ENCODE data around the gene DONSON. TPM values are rescaled to one million over a fixed set of nuclear protein-coding genes. Genes with fewer than 3 reads are reported as not detected.

Gene DONSON
- total and polyA plus RNA-seq, 2 donors: 18.3 to 37.6 TPM

DNA sequence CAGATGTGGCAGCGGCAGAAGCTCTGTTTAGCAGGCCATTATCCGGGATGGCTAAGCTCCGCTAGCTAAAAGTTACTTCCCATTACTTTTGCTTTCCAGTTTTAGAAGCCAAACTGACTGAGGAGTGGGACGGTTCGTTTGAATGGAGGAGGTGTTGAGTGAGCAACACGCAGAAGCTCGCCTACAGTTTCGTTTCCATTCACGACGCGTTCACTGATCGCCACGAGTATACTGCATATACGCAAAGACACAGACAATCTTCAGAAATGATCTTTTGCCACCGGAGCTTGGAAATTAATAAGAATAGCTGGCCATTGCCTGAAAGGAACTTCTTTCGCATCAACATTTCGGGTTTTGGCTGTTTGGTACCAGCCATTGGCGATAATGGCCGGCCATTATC, 31.0 kb downstream of the DONSON start:
- H3K27me3 ChIP-seq (ENCODE audit: control insufficient read depth in 2 of 2, insufficient read depth in 1 of 2, low read length in 1 of 2): no peaks in the 10 kb centered on the region
- over 99% methylated on average over 19 of the region's 19 CpGs for WGBS
- H3K36me3 ChIP-seq (ENCODE audit: control insufficient read depth in 2 of 2, insufficient read depth in 2 of 2, low read length in 1 of 2): peaks cover 47 to 94% of the 10 kb centered on the region in 2 donors
- H3K27ac ChIP-seq (ENCODE audit: low read depth in 1 of 2, low read length in 1 of 2): no peak overlapping the region
- peaks cover 0 to 2% of the 10 kb centered on the region in 2 donors for H3K4me1 ChIP-seq (ENCODE audit: control insufficient read depth in 2 of 2, insufficient read depth in 2 of 2, low read length in 2 of 2)
- no peak for DNase-seq (ENCODE audit: low read depth in 6 of 9, low spot score in 9 of 9)
- no peak overlapping the region for H3K4me3 ChIP-seq (ENCODE audit: low read length in 2 of 2)
- no peaks in the 10 kb centered on the region for H3K9me3 ChIP-seq (ENCODE audit: control insufficient read depth in 2 of 2, insufficient read depth in 1 of 2, low read length in 1 of 2)

DNA sequence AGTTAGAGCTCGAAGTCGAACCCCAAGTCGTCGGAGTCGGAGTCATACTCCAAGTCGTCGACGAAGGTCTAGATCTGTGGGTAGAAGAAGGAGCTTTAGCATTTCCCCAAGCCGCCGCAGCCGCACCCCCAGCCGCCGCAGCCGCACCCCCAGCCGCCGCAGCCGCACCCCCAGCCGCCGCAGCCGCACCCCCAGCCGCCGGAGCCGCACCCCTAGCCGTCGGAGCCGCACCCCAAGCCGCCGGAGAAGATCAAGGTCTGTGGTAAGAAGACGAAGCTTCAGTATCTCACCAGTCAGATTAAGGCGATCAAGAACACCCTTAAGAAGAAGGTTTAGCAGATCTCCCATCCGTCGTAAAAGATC, 33.5 kb downstream of the DONSON start:
- Histone ChIP-seq H3K9me3 (ENCODE audit: control insufficient read depth in 2 of 2, insufficient read depth in 1 of 2, low read length in 1 of 2) (peaks cover 0 to 5% of the 10 kb centered on the region in 2 donors), H3K27ac (ENCODE audit: low read depth in 1 of 2, low read length in 1 of 2) (no peak overlapping the region), H3K4me3 (ENCODE audit: low read length in 2 of 2) (no peak overlapping the region), H3K4me1 (ENCODE audit: control insufficient read depth in 2 of 2, insufficient read depth in 2 of 2, low read length in 2 of 2) (peaks cover 0 to 2% of the 10 kb centered on the region in 2 donors), H3K27me3 (ENCODE audit: control insufficient read depth in 2 of 2, insufficient read depth in 1 of 2, low read length in 1 of 2) (no peaks in the 10 kb centered on the region), H3K36me3 (ENCODE audit: control insufficient read depth in 2 of 2, insufficient read depth in 2 of 2, low read length in 1 of 2) (peaks cover 65 to 96% of the 10 kb centered on the region in 2 donors)
- no peak for DNase-seq (ENCODE audit: low read depth in 6 of 9, low spot score in 9 of 9)
- 98% methylated on average over 32 of the region's 32 CpGs for WGBS

DNA sequence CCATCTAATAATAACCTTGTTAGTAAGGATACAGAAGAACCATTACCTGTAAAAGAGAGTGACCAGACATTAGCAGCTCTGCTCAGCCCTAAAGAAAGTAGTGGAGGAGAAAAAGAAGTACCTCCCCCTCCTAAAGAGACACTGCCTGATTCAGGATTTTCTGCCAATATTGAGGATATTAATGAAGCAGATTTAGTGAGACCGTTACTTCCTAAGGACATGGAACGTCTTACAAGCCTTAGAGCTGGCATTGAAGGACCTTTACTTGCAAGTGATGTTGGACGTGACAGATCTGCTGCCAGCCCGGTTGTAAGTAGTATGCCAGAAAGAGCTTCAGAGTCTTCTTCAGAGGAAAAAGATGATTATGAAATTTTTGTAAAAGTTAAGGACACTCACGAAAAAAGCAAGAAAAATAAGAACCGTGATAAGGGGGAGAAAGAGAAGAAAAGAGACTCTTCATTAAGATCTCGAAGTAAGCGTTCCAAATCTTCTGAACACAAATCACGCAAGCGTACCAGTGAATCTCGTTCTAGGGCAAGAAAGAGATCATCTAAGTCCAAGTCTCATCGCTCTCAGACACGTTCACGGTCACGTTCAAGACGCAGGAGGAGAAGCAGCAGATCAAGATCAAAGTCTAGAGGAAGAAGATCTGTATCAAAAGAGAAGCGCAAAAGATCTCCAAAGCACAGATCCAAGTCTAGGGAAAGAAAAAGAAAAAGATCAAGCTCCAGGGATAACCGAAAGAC, 34.1 kb downstream of the DONSON start:
- Histone ChIP-seq H3K4me1 (ENCODE audit: control insufficient read depth in 2 of 2, insufficient read depth in 2 of 2, low read length in 2 of 2) (peaks cover 0 to 2% of the 10 kb centered on the region in 2 donors), H3K9me3 (ENCODE audit: control insufficient read depth in 2 of 2, insufficient read depth in 1 of 2, low read length in 1 of 2) (peaks cover 0 to 5% of the 10 kb centered on the region in 2 donors), H3K27ac (ENCODE audit: low read depth in 1 of 2, low read length in 1 of 2) (no peak overlapping the region), H3K36me3 (ENCODE audit: control insufficient read depth in 2 of 2, insufficient read depth in 2 of 2, low read length in 1 of 2) (peaks cover 66 to 96% of the 10 kb centered on the region in 2 donors), H3K4me3 (ENCODE audit: low read length in 2 of 2) (no peak overlapping the region), H3K27me3 (ENCODE audit: control insufficient read depth in 2 of 2, insufficient read depth in 1 of 2, low read length in 1 of 2) (no peaks in the 10 kb centered on the region)
- WGBS: 98% methylated on average over 18 of the region's 18 CpGs
- DNase-seq (ENCODE audit: low read depth in 6 of 9, low spot score in 9 of 9): no peak

DNA sequence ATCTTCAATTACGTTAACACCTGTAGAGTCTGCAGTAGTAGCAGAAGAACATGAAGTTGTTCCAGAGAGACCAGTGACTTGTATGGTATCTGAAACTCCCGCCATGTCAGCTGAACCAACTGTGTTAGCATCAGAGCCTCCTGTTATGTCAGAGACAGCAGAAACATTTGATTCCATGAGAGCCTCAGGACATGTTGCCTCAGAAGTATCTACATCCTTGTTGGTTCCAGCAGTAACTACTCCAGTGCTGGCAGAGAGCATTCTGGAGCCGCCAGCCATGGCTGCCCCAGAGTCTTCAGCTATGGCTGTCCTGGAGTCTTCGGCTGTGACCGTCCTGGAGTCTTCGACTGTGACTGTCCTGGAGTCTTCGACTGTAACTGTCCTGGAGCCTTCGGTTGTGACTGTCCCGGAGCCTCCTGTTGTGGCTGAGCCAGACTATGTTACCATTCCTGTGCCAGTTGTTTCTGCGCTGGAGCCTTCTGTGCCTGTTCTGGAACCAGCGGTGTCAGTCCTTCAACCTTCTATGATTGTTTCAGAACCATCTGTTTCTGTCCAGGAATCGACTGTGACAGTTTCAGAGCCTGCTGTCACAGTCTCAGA, 35.4 kb downstream of the DONSON start:
- peaks cover 66 to 90% of the 10 kb centered on the region in 2 donors for H3K36me3 ChIP-seq (ENCODE audit: control insufficient read depth in 2 of 2, insufficient read depth in 2 of 2, low read length in 1 of 2)
- H3K4me1 ChIP-seq (ENCODE audit: control insufficient read depth in 2 of 2, insufficient read depth in 2 of 2, low read length in 2 of 2): peaks cover 0 to 2% of the 10 kb centered on the region in 2 donors
- 99% methylated on average over 12 of the region's 12 CpGs for WGBS
- DNase-seq (ENCODE audit: low read depth in 6 of 9, low spot score in 9 of 9): no peak
- H3K4me3 ChIP-seq (ENCODE audit: low read length in 2 of 2): no peak overlapping the region
- no peaks in the 10 kb centered on the region for H3K27me3 ChIP-seq (ENCODE audit: control insufficient read depth in 2 of 2, insufficient read depth in 1 of 2, low read length in 1 of 2)
- no peak overlapping the region for H3K27ac ChIP-seq (ENCODE audit: low read depth in 1 of 2, low read length in 1 of 2)
- peaks cover 0 to 5% of the 10 kb centered on the region in 2 donors for H3K9me3 ChIP-seq (ENCODE audit: control insufficient read depth in 2 of 2, insufficient read depth in 1 of 2, low read length in 1 of 2)

DNA sequence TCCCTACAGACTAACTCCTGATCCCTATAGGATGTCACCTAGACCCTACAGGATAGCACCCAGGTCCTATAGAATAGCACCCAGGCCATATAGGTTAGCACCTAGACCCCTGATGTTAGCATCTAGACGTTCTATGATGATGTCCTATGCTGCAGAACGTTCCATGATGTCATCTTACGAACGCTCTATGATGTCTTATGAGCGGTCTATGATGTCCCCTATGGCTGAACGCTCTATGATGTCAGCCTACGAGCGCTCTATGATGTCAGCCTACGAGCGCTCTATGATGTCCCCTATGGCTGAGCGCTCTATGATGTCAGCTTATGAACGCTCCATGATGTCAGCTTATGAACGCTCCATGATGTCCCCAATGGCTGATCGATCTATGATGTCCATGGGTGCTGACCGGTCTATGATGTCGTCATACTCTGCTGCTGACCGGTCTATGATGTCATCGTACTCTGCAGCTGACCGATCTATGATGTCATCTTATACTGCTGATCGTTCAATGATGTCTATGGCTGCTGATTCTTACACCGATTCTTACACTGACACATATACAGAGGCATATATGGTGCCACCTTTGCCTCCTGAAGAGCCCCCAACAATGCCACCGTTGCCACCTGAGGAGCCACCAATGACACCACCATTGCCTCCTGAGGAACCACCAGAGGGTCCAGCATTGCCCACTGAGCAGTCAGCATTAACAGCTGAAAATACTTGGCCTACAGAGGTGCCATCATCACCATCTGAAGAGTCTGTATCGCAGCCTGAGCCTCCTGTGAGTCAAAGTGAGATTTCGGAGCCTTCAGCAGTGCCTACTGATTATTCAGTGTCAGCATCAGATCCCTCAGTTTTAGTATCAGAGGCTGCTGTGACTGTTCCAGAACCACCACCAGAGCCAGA, 36.1 kb downstream of the DONSON start:
- no peak for DNase-seq (ENCODE audit: low read depth in 6 of 9, low spot score in 9 of 9)
- 98% methylated on average over 24 of the region's 24 CpGs for WGBS
- H3K4me3 ChIP-seq (ENCODE audit: low read length in 2 of 2): no peak overlapping the region
- H3K9me3 ChIP-seq (ENCODE audit: control insufficient read depth in 2 of 2, insufficient read depth in 1 of 2, low read length in 1 of 2): peaks cover 0 to 5% of the 10 kb centered on the region in 2 donors
- peaks cover 0 to 2% of the 10 kb centered on the region in 2 donors for H3K4me1 ChIP-seq (ENCODE audit: control insufficient read depth in 2 of 2, insufficient read depth in 2 of 2, low read length in 2 of 2)
- no peak overlapping the region for H3K27ac ChIP-seq (ENCODE audit: low read depth in 1 of 2, low read length in 1 of 2)
- H3K27me3 ChIP-seq (ENCODE audit: control insufficient read depth in 2 of 2, insufficient read depth in 1 of 2, low read length in 1 of 2): no peaks in the 10 kb centered on the region
- peaks cover 61 to 85% of the 10 kb centered on the region in 2 donors for H3K36me3 ChIP-seq (ENCODE audit: control insufficient read depth in 2 of 2, insufficient read depth in 2 of 2, low read length in 1 of 2)

DNA sequence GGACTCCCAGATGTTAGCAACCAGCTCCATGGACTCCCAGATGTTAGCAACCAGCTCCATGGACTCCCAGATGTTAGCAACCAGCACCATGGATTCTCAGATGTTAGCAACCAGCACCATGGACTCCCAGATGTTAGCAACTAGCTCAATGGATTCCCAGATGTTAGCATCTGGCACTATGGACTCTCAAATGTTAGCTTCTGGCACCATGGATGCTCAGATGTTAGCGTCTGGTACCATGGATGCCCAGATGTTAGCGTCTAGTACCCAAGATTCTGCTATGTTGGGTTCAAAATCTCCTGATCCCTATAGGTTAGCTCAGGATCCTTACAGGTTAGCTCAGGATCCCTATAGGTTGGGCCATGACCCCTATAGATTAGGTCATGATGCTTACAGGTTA, 36.8 kb downstream of the DONSON start:
- Histone ChIP-seq H3K27ac (ENCODE audit: low read depth in 1 of 2, low read length in 1 of 2) (no peak overlapping the region), H3K9me3 (ENCODE audit: control insufficient read depth in 2 of 2, insufficient read depth in 1 of 2, low read length in 1 of 2) (peaks cover 0 to 5% of the 10 kb centered on the region in 2 donors), H3K27me3 (ENCODE audit: control insufficient read depth in 2 of 2, insufficient read depth in 1 of 2, low read length in 1 of 2) (no peaks in the 10 kb centered on the region), H3K4me1 (ENCODE audit: control insufficient read depth in 2 of 2, insufficient read depth in 2 of 2, low read length in 2 of 2) (peaks cover 0 to 2% of the 10 kb centered on the region in 2 donors), H3K4me3 (ENCODE audit: low read length in 2 of 2) (no peak overlapping the region), H3K36me3 (ENCODE audit: control insufficient read depth in 2 of 2, insufficient read depth in 2 of 2, low read length in 1 of 2) (peaks cover 57 to 84% of the 10 kb centered on the region in 2 donors)
- DNase-seq (ENCODE audit: low read depth in 6 of 9, low spot score in 9 of 9): no peak
- WGBS: 98% methylated on average over 2 of the region's 2 CpGs

DNA sequence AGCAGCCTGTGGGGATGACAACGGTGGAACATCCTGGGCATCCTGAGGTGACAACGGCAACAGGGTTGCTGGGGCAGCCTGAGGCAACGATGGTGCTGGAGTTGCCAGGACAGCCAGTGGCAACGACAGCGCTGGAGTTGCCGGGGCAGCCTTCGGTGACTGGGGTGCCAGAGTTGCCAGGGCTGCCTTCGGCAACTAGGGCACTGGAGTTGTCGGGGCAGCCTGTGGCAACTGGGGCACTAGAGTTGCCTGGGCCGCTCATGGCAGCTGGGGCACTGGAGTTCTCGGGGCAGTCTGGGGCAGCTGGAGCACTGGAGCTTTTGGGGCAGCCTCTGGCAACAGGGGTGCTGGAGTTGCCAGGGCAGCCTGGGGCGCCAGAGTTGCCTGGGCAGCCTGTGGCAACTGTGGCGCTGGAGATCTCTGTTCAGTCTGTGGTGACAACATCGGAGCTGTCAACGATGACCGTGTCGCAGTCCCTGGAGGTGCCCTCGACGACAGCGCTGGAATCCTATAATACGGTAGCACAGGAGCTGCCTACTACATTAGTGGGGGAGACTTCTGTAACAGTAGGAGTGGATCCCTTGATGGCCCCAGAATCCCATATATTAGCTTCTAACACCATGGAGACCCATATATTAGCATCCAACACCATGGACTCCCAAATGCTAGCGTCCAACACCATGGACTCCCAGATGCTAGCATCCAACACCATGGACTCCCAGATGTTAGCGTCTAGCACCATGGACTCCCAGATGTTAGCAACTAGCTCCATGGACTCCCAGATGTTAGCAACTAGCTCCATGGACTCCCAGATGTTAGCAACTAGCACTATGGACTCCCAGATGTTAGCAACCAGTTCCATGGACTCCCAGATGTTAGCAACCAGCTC, 37.5 kb downstream of the DONSON start:
- WGBS: 99% methylated on average over 23 of the region's 23 CpGs
- H3K4me3 ChIP-seq (ENCODE audit: low read length in 2 of 2): no peak overlapping the region
- no peaks in the 10 kb centered on the region for H3K27me3 ChIP-seq (ENCODE audit: control insufficient read depth in 2 of 2, insufficient read depth in 1 of 2, low read length in 1 of 2)
- peaks cover 0 to 5% of the 10 kb centered on the region in 2 donors for H3K9me3 ChIP-seq (ENCODE audit: control insufficient read depth in 2 of 2, insufficient read depth in 1 of 2, low read length in 1 of 2)
- DNase-seq (ENCODE audit: low read depth in 6 of 9, low spot score in 9 of 9): no peak
- H3K27ac ChIP-seq (ENCODE audit: low read depth in 1 of 2, low read length in 1 of 2): no peak overlapping the region
- peaks cover 0 to 2% of the 10 kb centered on the region in 2 donors for H3K4me1 ChIP-seq (ENCODE audit: control insufficient read depth in 2 of 2, insufficient read depth in 2 of 2, low read length in 2 of 2)
- H3K36me3 ChIP-seq (ENCODE audit: control insufficient read depth in 2 of 2, insufficient read depth in 2 of 2, low read length in 1 of 2): peaks cover 57 to 83% of the 10 kb centered on the region in 2 donors
